ENCODE data around the gene MSX2.

The MSX2 gene

GRCh38 chr5:174777583-174777982 is 53.2 kb downstream of the MSX2 start:
- DNase-seq, result no peak
